Fibroblast of pulmonary artery (primary cell): ENCODE data around the gene C22orf23.

Experiments used
- DNase-seq: peaks from one replicate; pipeline ENCODE4 v3.0.0-alpha.2; 2010; ENCODE audit warnings: low read depth
- H3K4me3 ChIP-seq: replicated peaks from 2 replicates; pipeline ENCODE4 v1.5.1; 2011; ENCODE audit warnings: low read depth, mild to moderate bottlenecking, control low read depth, low read length, moderate library complexity
- TF ChIP-seq, protein P1 (sequence below): IDR thresholded peaks from 2 replicates; pipeline ENCODE4 v1.5.1; 2011; ENCODE audit warnings: mild to moderate bottlenecking, control low read depth, low read length, inconsistent platforms; ENCODE audit errors: missing control alignments

The C22orf23 gene

DNA sequence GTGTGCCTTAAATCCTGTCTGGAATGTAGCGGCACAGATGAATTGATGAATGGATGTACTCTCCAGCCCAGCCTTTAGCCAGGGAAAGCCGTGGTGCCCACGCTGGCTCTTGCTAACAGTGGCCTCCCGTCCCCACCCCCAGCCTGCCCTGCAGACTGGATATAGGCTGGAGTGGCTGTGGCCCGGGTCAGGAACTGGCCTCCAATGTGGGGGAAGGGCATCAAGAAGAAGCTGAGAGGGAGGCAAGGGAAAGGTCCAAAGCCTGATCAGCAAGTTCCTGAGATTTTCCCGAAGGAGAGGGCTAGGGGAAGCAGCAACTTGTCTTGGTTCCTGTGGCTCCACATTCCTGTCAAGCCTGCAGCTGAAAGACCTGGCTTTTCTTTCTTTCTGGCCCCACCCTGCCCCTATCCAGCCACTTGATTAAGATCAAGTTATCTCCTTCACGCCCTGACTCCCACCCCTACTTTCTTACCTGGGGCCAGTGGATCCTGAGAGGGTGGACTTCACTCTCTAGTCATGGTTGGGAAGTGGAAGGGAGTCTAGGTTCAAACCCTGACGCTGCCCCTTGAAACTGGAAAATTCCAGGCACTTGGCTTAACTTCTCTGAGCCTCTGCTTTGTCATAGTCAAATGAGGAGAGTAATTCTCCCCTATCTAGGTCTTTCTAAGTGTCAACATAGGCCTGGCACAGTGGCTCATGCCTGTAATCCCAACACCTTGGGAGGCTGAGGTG lies 58.3 kb downstream of the C22orf23 start:
- no peak for DNase-seq
- TF ChIP-seq, protein P1, sequence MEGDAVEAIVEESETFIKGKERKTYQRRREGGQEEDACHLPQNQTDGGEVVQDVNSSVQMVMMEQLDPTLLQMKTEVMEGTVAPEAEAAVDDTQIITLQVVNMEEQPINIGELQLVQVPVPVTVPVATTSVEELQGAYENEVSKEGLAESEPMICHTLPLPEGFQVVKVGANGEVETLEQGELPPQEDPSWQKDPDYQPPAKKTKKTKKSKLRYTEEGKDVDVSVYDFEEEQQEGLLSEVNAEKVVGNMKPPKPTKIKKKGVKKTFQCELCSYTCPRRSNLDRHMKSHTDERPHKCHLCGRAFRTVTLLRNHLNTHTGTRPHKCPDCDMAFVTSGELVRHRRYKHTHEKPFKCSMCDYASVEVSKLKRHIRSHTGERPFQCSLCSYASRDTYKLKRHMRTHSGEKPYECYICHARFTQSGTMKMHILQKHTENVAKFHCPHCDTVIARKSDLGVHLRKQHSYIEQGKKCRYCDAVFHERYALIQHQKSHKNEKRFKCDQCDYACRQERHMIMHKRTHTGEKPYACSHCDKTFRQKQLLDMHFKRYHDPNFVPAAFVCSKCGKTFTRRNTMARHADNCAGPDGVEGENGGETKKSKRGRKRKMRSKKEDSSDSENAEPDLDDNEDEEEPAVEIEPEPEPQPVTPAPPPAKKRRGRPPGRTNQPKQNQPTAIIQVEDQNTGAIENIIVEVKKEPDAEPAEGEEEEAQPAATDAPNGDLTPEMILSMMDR, result no peak
- no peak overlapping the region for H3K4me3 ChIP-seq

- TF ChIP-seq, protein P1, result no peak
- no peak for DNase-seq
- no peak overlapping the region for H3K4me3 ChIP-seq
Measured at GRCh38 chr22:37893583-37893983, 59.8 kb downstream of the C22orf23 start.
